Epidermal melanocyte (primary cell): Measurements from ENCODE around the gene GRK2.
"Not testable (repeated sequence)": the region's sequence is repeated elsewhere in the genome, so short reads cannot be mapped to it uniquely, and the experiment has no call there.

Source experiments
- DNase-seq: peaks from one replicate; pipeline ENCODE4 v3.0.0; 2011; ENCODE audit warnings: low spot score; ENCODE audit not compliant: insufficient read length

The GRK2 gene

GRCh38 chr11:67311051-67311555 lies 44.8 kb downstream of the GRK2 start:
- no peak for DNase-seq

- DNase-seq, result no peak
These were observed 45.3 kb downstream of the GRK2 start for GRCh38 chr11:67311556-67312082.

- DNase-seq, result no peak
These were observed 46.1 kb downstream of the GRK2 start for GRCh38 chr11:67312187-67313021.

- DNase-seq, result no peak
These were observed 47.0 kb downstream of the GRK2 start for GRCh38 chr11:67313125-67313890.

- DNase-seq, result no peak
These were observed 47.9 kb downstream of the GRK2 start for GRCh38 chr11:67314218-67314617.

- no peak for DNase-seq
These were observed 49.1 kb downstream of the GRK2 start for GRCh38 chr11:67315325-67315909.

- no peak for DNase-seq
These were observed 50.6 kb downstream of the GRK2 start for GRCh38 chr11:67316882-67317204.

GRCh38 chr11:67317205-67317887 lies 51.1 kb downstream of the GRK2 start:
- DNase-seq, result peak; percentile 99

- DNase-seq, result no peak
These were observed 51.7 kb downstream of the GRK2 start for GRCh38 chr11:67317888-67318555.

GRCh38 chr11:67318876-67319275 lies 52.6 kb downstream of the GRK2 start:
- DNase-seq, result not testable (repeated sequence)

GRCh38 chr11:67320011-67320410 lies 53.7 kb downstream of the GRK2 start:
- DNase-seq, result no peak

- DNase-seq, result no peak
These were observed 54.4 kb downstream of the GRK2 start for GRCh38 chr11:67320691-67321090.

GRCh38 chr11:67321313-67321871 lies 55.1 kb downstream of the GRK2 start:
- DNase-seq, result no peak

GRCh38 chr11:67322049-67322448 lies 55.8 kb downstream of the GRK2 start:
- no peak for DNase-seq

GRCh38 chr11:67323526-67323925 lies 57.3 kb downstream of the GRK2 start:
- no peak for DNase-seq

GRCh38 chr11:67332081-67332691 lies 65.9 kb downstream of the GRK2 start:
- DNase-seq, result no peak
